ENCODE results near the gene SPATA13. TPM values are rescaled to one million over a fixed set of nuclear protein-coding genes. Genes with fewer than 3 reads are reported as not detected.

The SPATA13 gene
- total and polyA plus RNA-seq, 10 of the 15 experiments (the other 5 are each of a cell fraction or from before 2014, with no cell fraction given) = 2.4 to 11.1 (median 10.2) TPM

DNA sequence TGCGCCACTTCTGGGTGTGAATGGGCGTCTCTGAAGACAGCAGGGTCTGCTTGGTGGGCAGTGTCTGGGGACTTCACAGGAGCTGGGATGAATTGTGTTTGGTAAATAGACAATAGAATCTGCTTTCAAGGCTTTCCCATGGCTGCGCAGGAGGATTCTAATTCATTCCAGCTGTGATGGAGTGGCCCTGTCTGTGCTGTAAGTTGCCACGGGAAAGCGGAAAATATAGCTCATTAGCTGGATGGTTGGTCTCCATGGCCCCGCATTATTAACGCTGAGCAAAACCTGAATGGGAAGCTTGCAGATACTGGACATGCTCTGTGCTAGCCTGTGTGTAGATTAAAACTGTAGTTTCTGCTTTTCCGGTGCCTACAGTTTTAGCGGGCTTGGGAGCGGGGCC lies 133.2 kb downstream of the SPATA13 start:
- TF ChIP-seq RAD21 (IDR thresholded peaks at IDR 0.05; ENCODE audit: insufficient read depth, low read depth, low read length) (no peak), MYB (IDR thresholded peaks at IDR 0.05; ENCODE audit: borderline replicate concordance, low read depth, low read length) (no peak), SIX5 (IDR thresholded peaks at IDR 0.05; ENCODE audit: low read depth, low read length, severe bottlenecking) (no peak), ASH2L (IDR thresholded peaks at IDR 0.05; ENCODE audit: borderline replicate concordance, low read depth) (no peak), RCOR1 (conservative IDR thresholded peaks at IDR 0.05; ENCODE audit: low read depth, low read length) (no peak), SP1 (IDR thresholded peaks at IDR 0.05; ENCODE audit: low read depth, low read length) (no peak), IRF5 (IDR thresholded peaks at IDR 0.05; ENCODE audit: borderline replicate concordance) (no peak), YBX1 (IDR thresholded peaks at IDR 0.05) (no peak), BHLHE40 (IDR thresholded peaks at IDR 0.05; ENCODE audit: borderline replicate concordance in 1 of 2, low read depth in 2 of 2, low read length in 1 of 2) (no peak)
- TF ChIP-seq, protein P1, sequence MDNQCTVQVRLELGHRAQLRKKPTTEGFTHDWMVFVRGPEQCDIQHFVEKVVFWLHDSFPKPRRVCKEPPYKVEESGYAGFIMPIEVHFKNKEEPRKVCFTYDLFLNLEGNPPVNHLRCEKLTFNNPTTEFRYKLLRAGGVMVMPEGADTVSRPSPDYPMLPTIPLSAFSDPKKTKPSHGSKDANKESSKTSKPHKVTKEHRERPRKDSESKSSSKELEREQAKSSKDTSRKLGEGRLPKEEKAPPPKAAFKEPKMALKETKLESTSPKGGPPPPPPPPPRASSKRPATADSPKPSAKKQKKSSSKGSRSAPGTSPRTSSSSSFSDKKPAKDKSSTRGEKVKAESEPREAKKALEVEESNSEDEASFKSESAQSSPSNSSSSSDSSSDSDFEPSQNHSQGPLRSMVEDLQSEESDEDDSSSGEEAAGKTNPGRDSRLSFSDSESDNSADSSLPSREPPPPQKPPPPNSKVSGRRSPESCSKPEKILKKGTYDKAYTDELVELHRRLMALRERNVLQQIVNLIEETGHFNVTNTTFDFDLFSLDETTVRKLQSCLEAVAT (IDR thresholded peaks at IDR 0.05) = no peak
- ATAC-seq (no peak), DNase-seq (ENCODE audit: low read depth, low spot score) (no peak), FAIRE-seq (no peak)
- POLR2A ChIA-PET = no interaction called here
- H3K9me3 ChIP-seq (replicated peaks; ENCODE audit: control insufficient read depth, insufficient read depth, low read length) = no peaks in the 10 kb centered on the region
- no peaks in the 10 kb centered on the region for H3K27me3 ChIP-seq (replicated peaks in 1 of 2; ENCODE audit: control insufficient read depth in 2 of 2, insufficient read depth in 2 of 2, low read length in 1 of 2)
- 99% methylated on average over 10 of the region's 10 CpGs for WGBS (ENCODE audit: insufficient coverage, insufficient replicate concordance, low lambda C conversion rate, missing lambda C conversion rate)
- no peaks in the 10 kb centered on the region for H4K20me1 ChIP-seq (ENCODE audit: control insufficient read depth, insufficient read depth)
- in situ Hi-C loops (cut with MboI) (no loop called here), intact Hi-C loops (cut with micrococcal nuclease; ENCODE audit: unreplicated experiment) (no loop called here)
- no peak overlapping the region for H3K27ac ChIP-seq (ENCODE audit: control insufficient read depth, insufficient read depth)
- BruUV-seq (replicated peaks) = no TSS peak
- H3K4me3 ChIP-seq = no peak overlapping the region
- peaks cover 4 to 18% of the 10 kb centered on the region in 2 experiments for H3K36me3 ChIP-seq (ENCODE audit: control insufficient read depth in 2 of 2, insufficient read depth in 2 of 2, low read length in 1 of 2)
- H3K4me2 ChIP-seq (ENCODE audit: control insufficient read depth, insufficient read depth) = no peak overlapping the region
- SMC1A ChIA-PET (ENCODE audit: uncharacterized antibody, unreplicated experiment) = interaction anchor here (1.0 to 1.7 kb wide), 3 partner anchors 11 to 63 kb away, joined by 3 to 4 read pairs (median 3); no protein-coding TSS in a partner anchor
- H3K79me2 ChIP-seq (ENCODE audit: control insufficient read depth, insufficient read depth, low read length) = no peaks in the 10 kb centered on the region
- CTCF ChIA-PET = interaction anchor here (1.5 kb wide), 1 partner anchor 65 kb away, joined by 3 read pairs; no protein-coding TSS in a partner anchor
- no peaks in the 10 kb centered on the region for H3K4me1 ChIP-seq (ENCODE audit: control insufficient read depth, insufficient read depth, low read length)
- RAD21 ChIA-PET (ENCODE audit: unreplicated experiment) = no interaction called here
- H2AFZ ChIP-seq (ENCODE audit: control insufficient read depth, low read depth, low read length) = no peak overlapping the region
- H3K9ac ChIP-seq (ENCODE audit: control insufficient read depth, insufficient read depth, low read length) = no peak overlapping the region

All from GM12878 (cell line).